Measurements from ENCODE around the gene EIF3A. TPM values are rescaled to one million over a fixed set of nuclear protein-coding genes. Genes with fewer than 3 reads are reported as not detected.

EIF3A gene
- total and polyA plus RNA-seq, 3 experiments from 2014 or later: 75.3 to 195 (median 181) TPM

DNA sequence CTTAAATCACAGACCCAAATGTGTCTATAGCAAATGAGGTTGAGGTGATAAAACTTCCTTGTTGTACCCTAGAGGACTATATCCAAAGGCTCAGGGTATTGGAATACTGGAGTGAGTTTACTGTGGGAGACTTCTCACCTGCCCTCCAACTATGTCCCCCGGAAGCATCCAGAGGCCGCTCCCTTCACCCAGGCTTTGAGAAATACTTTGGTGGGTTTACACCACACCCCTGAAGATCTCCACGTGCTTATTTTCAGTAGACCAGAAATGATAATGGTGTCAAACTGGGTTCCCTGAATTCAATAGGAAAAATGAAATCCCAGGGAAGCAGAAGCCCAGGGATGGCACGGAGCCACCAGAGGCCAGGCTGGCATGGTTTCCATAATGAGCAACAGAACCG, 82.4 kb downstream of the EIF3A start:
- Histone ChIP-seq H3K36me3 (ENCODE audit: insufficient read depth, low read length) (no peaks in the 10 kb centered on the region), H3K27me3 (ENCODE audit: insufficient read depth, low read length, poor library complexity, severe bottlenecking) (no peaks in the 10 kb centered on the region), H3K4me3 (ENCODE audit: low read length) (no peak overlapping the region), H3K9me3 (ENCODE audit: low read length) (no peaks in the 10 kb centered on the region), H3K4me1 (ENCODE audit: insufficient read depth, low read length) (no peaks in the 10 kb centered on the region), H3K27ac (ENCODE audit: low read depth, low read length) (no peak overlapping the region)
- H3K36me3 Mint-ChIP-seq: peaks cover 0 to 1% (median 0%) of the 10 kb centered on the region in 3 donors
- ChIA-PET POLR2A (no interaction called here), CTCF (no interaction called here)
- peaks cover 12 to 35% of the 10 kb centered on the region in 2 donors for H3K27me3 Mint-ChIP-seq
- no peaks in the 10 kb centered on the region for H3K4me1 Mint-ChIP-seq
- no peak overlapping the region for H3K4me3 Mint-ChIP-seq
- H3K9me3 Mint-ChIP-seq: peaks cover 0 to 3% (median 0%) of the 10 kb centered on the region in 5 donors
- no peak overlapping the region for H3K27ac Mint-ChIP-seq
- no peak for DNase-seq

GRCh38 chr10:118997379-118997778, 83.2 kb downstream of the EIF3A start:
- Mint-ChIP-seq H3K27ac (no peak overlapping the region), H3K9me3 (peaks cover 0 to 3% (median 0%) of the 10 kb centered on the region in 5 donors), H3K4me3 (no peak overlapping the region), H3K36me3 (peaks cover 0 to 2% (median 0%) of the 10 kb centered on the region in 3 donors), H3K4me1 (no peaks in the 10 kb centered on the region), H3K27me3 (peaks cover 12 to 34% of the 10 kb centered on the region in 2 donors)
- no peak overlapping the region for H3K27ac ChIP-seq (ENCODE audit: low read depth, low read length)
- H3K27me3 ChIP-seq (ENCODE audit: insufficient read depth, low read length, poor library complexity, severe bottlenecking): no peaks in the 10 kb centered on the region
- H3K36me3 ChIP-seq (ENCODE audit: insufficient read depth, low read length): no peaks in the 10 kb centered on the region
- ChIA-PET POLR2A (no interaction called here), CTCF (no interaction called here)
- H3K4me1 ChIP-seq (ENCODE audit: insufficient read depth, low read length): no peaks in the 10 kb centered on the region
- no peak overlapping the region for H3K4me3 ChIP-seq (ENCODE audit: low read length)
- no peaks in the 10 kb centered on the region for H3K9me3 ChIP-seq (ENCODE audit: low read length)
- DNase-seq: no peak

DNA sequence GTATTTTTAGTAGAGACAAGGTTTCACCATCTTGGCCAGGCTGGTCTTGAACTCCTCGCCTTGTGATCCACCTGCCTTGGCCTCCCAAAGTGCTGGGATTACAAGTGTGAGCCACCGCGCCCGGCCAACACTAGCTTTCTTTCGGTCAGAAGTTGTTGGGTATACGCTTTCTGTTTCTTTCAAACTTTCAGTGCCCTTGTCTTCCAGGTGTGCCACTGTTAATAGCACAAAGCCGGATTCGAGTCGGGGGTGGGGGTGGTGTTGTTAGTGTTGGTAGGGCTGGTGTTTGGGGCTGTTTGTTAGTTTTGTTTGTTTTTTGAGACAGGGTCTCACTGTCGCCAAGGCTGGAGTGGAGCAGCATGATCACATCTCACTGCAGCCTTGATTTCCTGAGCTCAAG, 84.9 kb downstream of the EIF3A start:
- Histone ChIP-seq H3K4me1 (ENCODE audit: insufficient read depth, low read length) (no peaks in the 10 kb centered on the region), H3K4me3 (ENCODE audit: low read length) (no peak overlapping the region), H3K27ac (ENCODE audit: low read depth, low read length) (no peak overlapping the region), H3K36me3 (ENCODE audit: insufficient read depth, low read length) (no peaks in the 10 kb centered on the region), H3K27me3 (ENCODE audit: insufficient read depth, low read length, poor library complexity, severe bottlenecking) (no peaks in the 10 kb centered on the region), H3K9me3 (ENCODE audit: low read length) (no peaks in the 10 kb centered on the region)
- peaks cover 0 to 2% (median 0%) of the 10 kb centered on the region in 3 donors for H3K36me3 Mint-ChIP-seq
- POLR2A ChIA-PET: no interaction called here
- H3K9me3 Mint-ChIP-seq: no peaks in the 10 kb centered on the region
- no peak for DNase-seq
- no peaks in the 10 kb centered on the region for H3K4me1 Mint-ChIP-seq
- H3K27me3 Mint-ChIP-seq: peaks cover 6 to 22% of the 10 kb centered on the region in 2 donors
- CTCF ChIA-PET: no interaction called here
- no peak overlapping the region for H3K4me3 Mint-ChIP-seq
- peak overlapping the region in 1 of 8 donors; percentile 43 for H3K27ac Mint-ChIP-seq

DNA sequence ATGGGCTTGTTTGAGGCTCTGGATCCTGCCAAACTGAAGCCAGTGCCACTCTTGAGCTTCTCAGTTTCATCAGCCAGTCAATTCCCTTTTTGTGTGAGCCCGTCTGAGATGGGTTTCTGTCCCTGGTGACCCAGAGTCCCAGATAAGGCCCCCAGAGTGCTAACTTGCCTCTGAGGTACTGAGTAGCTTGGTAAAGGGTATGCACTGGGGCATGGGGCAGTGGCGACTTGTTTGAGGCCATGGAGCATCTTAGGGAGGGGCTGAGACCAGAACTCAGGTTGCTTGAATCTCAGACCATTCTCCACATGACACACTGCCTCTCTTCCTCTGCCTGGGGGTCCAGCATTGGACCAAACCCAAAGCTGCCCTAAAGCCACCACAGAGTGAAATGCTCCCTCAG, 86.3 kb downstream of the EIF3A start:
- Histone ChIP-seq H3K9me3 (ENCODE audit: low read length) (no peaks in the 10 kb centered on the region), H3K27ac (ENCODE audit: low read depth, low read length) (no peak overlapping the region), H3K4me1 (ENCODE audit: insufficient read depth, low read length) (no peaks in the 10 kb centered on the region), H3K4me3 (ENCODE audit: low read length) (no peak overlapping the region), H3K27me3 (ENCODE audit: insufficient read depth, low read length, poor library complexity, severe bottlenecking) (no peaks in the 10 kb centered on the region), H3K36me3 (ENCODE audit: insufficient read depth, low read length) (no peaks in the 10 kb centered on the region)
- ChIA-PET POLR2A (no interaction called here), CTCF (no interaction called here)
- Mint-ChIP-seq H3K27ac (peak overlapping the region in 1 of 8 donors; percentile 29), H3K27me3 (peaks cover 6 to 15% of the 10 kb centered on the region in 2 donors), H3K9me3 (peaks cover 0 to 2% (median 0%) of the 10 kb centered on the region in 5 donors), H3K4me1 (no peaks in the 10 kb centered on the region), H3K36me3 (peaks cover 0 to 2% (median 0%) of the 10 kb centered on the region in 3 donors), H3K4me3 (no peak overlapping the region)
- DNase-seq: no peak

DNA sequence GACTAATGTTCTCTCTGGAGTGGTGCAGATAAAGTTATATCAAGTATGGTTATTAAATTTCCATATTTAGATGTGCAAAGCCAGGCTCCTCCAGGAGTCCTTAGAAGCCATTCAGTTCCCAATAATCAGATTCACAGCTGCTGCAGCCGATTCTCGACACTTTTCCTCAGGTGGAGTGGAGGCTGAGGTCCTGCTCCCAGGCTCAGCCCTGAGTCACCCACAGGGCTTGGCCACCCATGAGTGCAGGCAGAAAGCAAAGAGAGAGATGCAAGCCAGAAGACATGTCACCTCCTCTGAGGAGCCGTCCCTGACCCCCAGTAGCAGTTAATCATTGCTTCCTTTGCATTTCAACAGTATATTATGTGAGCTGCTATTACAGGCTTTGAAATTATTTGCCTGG, 87.4 kb downstream of the EIF3A start:
- CTCF ChIA-PET: no interaction called here
- H3K9me3 ChIP-seq (ENCODE audit: low read length): no peaks in the 10 kb centered on the region
- H3K9me3 Mint-ChIP-seq: peaks cover 0 to 2% (median 0%) of the 10 kb centered on the region in 5 donors
- H3K27me3 ChIP-seq (ENCODE audit: insufficient read depth, low read length, poor library complexity, severe bottlenecking): no peaks in the 10 kb centered on the region
- H3K36me3 ChIP-seq (ENCODE audit: insufficient read depth, low read length): no peaks in the 10 kb centered on the region
- H3K4me3 Mint-ChIP-seq: no peak overlapping the region
- H3K4me3 ChIP-seq (ENCODE audit: low read length): no peak overlapping the region
- peaks cover 0 to 2% (median 0%) of the 10 kb centered on the region in 3 donors for H3K36me3 Mint-ChIP-seq
- POLR2A ChIA-PET: no interaction called here
- peak overlapping the region in 1 of 8 donors; percentile 21 for H3K27ac Mint-ChIP-seq
- no peak for DNase-seq
- no peaks in the 10 kb centered on the region for H3K4me1 ChIP-seq (ENCODE audit: insufficient read depth, low read length)
- H3K4me1 Mint-ChIP-seq: no peaks in the 10 kb centered on the region
- H3K27ac ChIP-seq (ENCODE audit: low read depth, low read length): no peak overlapping the region
- H3K27me3 Mint-ChIP-seq: peaks cover 2 to 8% of the 10 kb centered on the region in 2 donors

GRCh38 chr10:118992496-118992895, 88.1 kb downstream of the EIF3A start:
- Histone ChIP-seq H3K27ac (ENCODE audit: low read depth, low read length) (no peak overlapping the region), H3K36me3 (ENCODE audit: insufficient read depth, low read length) (no peaks in the 10 kb centered on the region), H3K27me3 (ENCODE audit: insufficient read depth, low read length, poor library complexity, severe bottlenecking) (no peaks in the 10 kb centered on the region), H3K4me1 (ENCODE audit: insufficient read depth, low read length) (no peaks in the 10 kb centered on the region), H3K4me3 (ENCODE audit: low read length) (no peak overlapping the region), H3K9me3 (ENCODE audit: low read length) (no peaks in the 10 kb centered on the region)
- ChIA-PET CTCF (no interaction called here), POLR2A (no interaction called here)
- H3K36me3 Mint-ChIP-seq: peaks cover 0 to 2% (median 0%) of the 10 kb centered on the region in 3 donors
- H3K27me3 Mint-ChIP-seq: peaks cover 2 to 3% of the 10 kb centered on the region in 2 donors
- peaks cover under 1 to 1% (median under 1%) of the 10 kb centered on the region in 3 donors for H3K4me1 Mint-ChIP-seq
- peaks cover 0 to 2% (median 0%) of the 10 kb centered on the region in 5 donors for H3K9me3 Mint-ChIP-seq
- DNase-seq: no peak
- H3K4me3 Mint-ChIP-seq: no peak overlapping the region
- no peak overlapping the region for H3K27ac Mint-ChIP-seq

- no peak overlapping the region for H3K4me3 ChIP-seq (ENCODE audit: low read length)
- ChIA-PET CTCF (no interaction called here), POLR2A (no interaction called here)
- Mint-ChIP-seq H3K4me1 (peaks cover 9 to 10% (median 9%) of the 10 kb centered on the region in 3 donors), H3K4me3 (no peak overlapping the region), H3K27me3 (peaks cover 0 to 5% of the 10 kb centered on the region in 2 donors), H3K27ac (no peak overlapping the region), H3K9me3 (peaks cover 6 to 8% (median 7%) of the 10 kb centered on the region in 5 donors), H3K36me3 (peaks cover 2 to 6% (median 4%) of the 10 kb centered on the region in 3 donors)
- H3K4me1 ChIP-seq (ENCODE audit: insufficient read depth, low read length): no peaks in the 10 kb centered on the region
- no peaks in the 10 kb centered on the region for H3K27me3 ChIP-seq (ENCODE audit: insufficient read depth, low read length, poor library complexity, severe bottlenecking)
- H3K9me3 ChIP-seq (ENCODE audit: low read length): no peaks in the 10 kb centered on the region
- H3K27ac ChIP-seq (ENCODE audit: low read depth, low read length): no peak overlapping the region
- H3K36me3 ChIP-seq (ENCODE audit: insufficient read depth, low read length): no peaks in the 10 kb centered on the region
- no peak for DNase-seq
Measured at GRCh38 chr10:118990326-118990725, 90.3 kb downstream of the EIF3A start.

GRCh38 chr10:118986815-118987790, 93.5 kb downstream of the EIF3A start:
- H3K27ac ChIP-seq (ENCODE audit: low read depth, low read length): no peak overlapping the region
- Mint-ChIP-seq H3K36me3 (peaks cover 2 to 23% (median 8%) of the 10 kb centered on the region in 3 donors), H3K27me3 (peaks cover 0 to 9% of the 10 kb centered on the region in 2 donors), H3K27ac (peak overlapping the region in 5 of 8 donors; percentile 32 to 61 (median 53)), H3K9me3 (peaks cover 12 to 24% (median 19%) of the 10 kb centered on the region in 5 donors), H3K4me3 (peak overlapping the region in 5 of 7 donors; percentile 20 to 60 (median 44)), H3K4me1 (peaks cover 9 to 10% (median 9%) of the 10 kb centered on the region in 3 donors)
- H3K4me1 ChIP-seq (ENCODE audit: insufficient read depth, low read length): no peaks in the 10 kb centered on the region
- CTCF ChIA-PET: no interaction called here
- no peaks in the 10 kb centered on the region for H3K9me3 ChIP-seq (ENCODE audit: low read length)
- no peak overlapping the region for H3K4me3 ChIP-seq (ENCODE audit: low read length)
- no peaks in the 10 kb centered on the region for H3K36me3 ChIP-seq (ENCODE audit: insufficient read depth, low read length)
- no peaks in the 10 kb centered on the region for H3K27me3 ChIP-seq (ENCODE audit: insufficient read depth, low read length, poor library complexity, severe bottlenecking)
- POLR2A ChIA-PET: no interaction called here
- no peak for DNase-seq

Measured in CD8-positive, alpha-beta memory T cell (primary cell).